NCI-H1694 (cell line): ENCODE data around the gene ENTREP1.

Experiments
- DNase-seq: peaks from one replicate; lab custom pipeline; 2025; lab: John Stamatoyannopoulos, UW

Gene ENTREP1

GRCh38 chr9:69319324-69320025 lies 5.5 kb upstream of the ENTREP1 start:
- DNase-seq: no peak

- no peak for DNase-seq
These were observed 2.8 kb upstream of the ENTREP1 start for GRCh38 chr9:69322256-69322655.

GRCh38 chr9:69323861-69324260 lies 1.2 kb upstream of the ENTREP1 start:
- no peak for DNase-seq

GRCh38 chr9:69325409-69326212 lies 596 bp downstream of the ENTREP1 start:
- DNase-seq: no peak

DNA sequence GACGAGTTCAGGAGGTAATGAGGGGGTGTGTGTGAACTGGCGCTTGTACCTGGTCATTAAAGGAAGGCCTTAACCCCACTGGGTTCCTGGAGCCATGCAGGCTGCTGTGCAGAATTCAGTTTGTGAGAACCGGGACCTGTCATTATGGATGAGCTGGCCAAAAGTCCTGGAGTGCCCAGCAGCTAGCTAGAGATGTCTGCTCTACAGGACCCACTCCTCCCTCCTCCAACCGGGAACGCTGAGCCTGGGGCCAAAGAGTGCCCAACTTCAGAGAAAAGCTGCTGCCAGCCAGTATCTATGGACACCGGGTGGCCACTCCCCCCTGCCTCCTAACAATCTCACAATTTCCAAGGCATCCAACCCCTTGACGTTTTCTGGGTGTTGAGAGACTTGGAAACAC lies 1.2 kb downstream of the ENTREP1 start:
- DNase-seq: no peak

DNA sequence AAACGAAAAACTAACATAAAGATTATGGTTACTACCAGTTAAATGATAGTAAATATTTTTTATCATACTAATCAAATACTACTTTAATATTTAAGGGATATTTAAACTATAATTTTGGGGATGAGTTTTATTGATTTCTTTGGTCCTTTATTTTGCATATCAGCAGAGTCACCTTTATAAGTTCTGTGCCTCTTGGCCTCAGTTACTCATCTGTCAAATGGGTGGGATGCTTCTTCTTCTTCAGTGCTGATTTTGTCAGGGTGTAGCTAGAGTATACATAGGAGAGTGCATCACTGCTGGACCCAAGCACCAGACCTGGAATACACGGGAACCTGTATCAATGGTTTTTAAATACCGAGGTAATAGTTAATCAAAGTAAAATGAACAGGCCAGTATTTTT lies 5.6 kb downstream of the ENTREP1 start:
- DNase-seq: no peak

- no peak for DNase-seq
These were observed 6.4 kb downstream of the ENTREP1 start for GRCh38 chr9:69331444-69331843.

DNA sequence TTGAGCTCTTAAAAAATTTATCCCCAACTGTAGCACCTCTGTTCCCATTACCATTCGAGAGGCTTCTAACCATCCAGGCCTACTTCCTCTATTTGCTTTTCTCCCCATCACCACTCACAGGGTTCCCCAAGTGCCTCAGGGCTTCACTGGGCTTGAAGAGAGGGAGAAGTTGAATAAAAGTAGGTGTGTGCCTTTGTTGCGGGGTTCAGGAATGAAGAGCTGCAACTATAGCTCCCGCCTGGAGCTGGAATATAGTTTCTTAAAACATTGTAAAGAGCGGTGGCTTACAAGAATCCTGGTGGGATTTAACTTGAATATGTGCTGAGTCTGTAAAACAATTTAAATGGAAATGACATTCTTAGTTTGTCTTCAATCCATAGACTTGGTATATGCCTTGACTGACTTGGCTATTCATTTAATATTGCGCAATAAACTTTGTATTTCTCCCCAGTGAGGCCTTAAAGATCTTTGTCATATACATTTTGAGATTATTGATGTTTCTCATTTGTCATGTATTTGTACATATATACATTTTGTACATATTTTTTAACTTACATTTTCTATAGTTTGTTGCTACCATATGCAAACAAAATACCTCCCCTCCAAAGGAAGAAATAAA lies 7.2 kb downstream of the ENTREP1 start:
- no peak for DNase-seq

DNA sequence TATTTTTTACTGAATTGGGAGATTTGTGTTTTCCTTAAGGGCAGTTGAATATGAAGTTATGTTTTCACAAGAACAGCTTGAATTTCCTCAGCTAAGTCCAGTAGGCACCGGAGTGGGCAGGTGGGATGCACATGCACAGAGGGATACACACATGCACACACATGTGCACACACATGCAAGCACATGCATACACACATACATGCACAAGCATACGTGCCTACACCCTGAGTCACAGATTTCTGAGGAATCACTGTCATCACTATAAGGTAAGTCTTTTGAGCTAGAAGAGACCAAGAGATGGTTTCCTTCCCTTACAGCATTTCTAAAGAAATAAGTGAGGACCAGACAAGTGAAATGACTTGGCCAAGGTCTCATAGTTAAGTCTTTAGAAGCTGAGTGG lies 8.7 kb downstream of the ENTREP1 start:
- no peak for DNase-seq

DNA sequence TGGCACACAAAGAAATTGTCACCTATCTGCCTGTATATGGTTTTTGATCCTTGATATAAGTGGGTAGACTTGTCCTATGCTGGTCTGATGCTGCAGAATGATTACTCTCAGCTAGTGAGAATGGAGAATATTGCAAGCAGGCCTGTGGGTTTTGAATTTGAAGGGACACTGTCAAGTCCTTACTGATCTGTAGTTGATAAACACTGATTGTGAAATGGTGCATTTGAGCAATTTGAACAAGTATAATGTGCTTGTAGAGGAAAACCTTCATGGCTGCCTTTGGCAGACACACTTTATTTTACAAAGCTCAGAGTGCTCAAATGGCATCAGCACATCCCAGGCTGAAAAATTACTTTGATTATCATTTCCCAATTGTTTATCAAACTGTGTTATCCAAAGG lies 9.3 kb downstream of the ENTREP1 start:
- DNase-seq: no peak

- no peak for DNase-seq
These were observed 14.6 kb downstream of the ENTREP1 start for GRCh38 chr9:69339620-69340019.

- DNase-seq: no peak
These were observed 15.6 kb downstream of the ENTREP1 start for GRCh38 chr9:69340631-69341030.

DNA sequence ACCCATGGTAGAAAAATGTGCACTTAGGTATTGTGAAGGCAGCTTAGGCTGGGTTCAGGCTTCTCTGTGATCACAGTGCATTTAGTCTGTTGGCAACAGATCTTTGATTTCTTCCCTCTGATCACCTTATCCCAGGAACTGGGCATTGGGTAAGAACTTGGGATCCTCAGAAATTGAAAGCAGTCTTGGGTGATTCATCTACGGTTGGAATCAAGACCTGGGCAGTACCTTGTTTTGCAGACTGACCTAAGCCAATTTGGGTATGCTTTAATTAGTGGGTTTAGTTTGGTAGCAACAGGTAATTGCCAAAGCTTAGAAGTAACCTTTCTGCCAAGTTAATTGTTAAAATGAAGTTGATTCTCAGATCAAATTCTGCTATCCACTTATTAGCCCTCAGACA lies 17.8 kb downstream of the ENTREP1 start:
- DNase-seq: no peak

DNA sequence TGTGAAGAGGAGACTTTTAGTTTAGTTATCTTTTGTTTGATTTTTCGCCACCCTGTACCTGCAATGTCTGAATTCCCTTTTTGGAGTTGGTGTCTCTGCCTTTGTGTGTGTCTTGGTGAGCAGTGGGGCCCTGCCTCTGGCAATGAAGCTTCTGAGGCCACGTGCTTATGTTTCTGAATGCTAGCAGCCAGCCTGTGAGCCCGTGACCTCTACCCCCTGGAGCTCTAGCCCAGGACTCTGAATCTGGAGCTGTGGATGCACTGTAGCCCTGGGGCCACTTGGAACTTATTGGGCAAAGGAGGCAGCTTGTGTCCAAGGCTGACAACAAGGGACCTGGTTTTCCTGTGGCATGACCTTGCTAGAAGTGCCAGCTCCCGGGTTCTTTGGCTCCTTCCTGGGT lies 19.4 kb downstream of the ENTREP1 start:
- DNase-seq: no peak

DNA sequence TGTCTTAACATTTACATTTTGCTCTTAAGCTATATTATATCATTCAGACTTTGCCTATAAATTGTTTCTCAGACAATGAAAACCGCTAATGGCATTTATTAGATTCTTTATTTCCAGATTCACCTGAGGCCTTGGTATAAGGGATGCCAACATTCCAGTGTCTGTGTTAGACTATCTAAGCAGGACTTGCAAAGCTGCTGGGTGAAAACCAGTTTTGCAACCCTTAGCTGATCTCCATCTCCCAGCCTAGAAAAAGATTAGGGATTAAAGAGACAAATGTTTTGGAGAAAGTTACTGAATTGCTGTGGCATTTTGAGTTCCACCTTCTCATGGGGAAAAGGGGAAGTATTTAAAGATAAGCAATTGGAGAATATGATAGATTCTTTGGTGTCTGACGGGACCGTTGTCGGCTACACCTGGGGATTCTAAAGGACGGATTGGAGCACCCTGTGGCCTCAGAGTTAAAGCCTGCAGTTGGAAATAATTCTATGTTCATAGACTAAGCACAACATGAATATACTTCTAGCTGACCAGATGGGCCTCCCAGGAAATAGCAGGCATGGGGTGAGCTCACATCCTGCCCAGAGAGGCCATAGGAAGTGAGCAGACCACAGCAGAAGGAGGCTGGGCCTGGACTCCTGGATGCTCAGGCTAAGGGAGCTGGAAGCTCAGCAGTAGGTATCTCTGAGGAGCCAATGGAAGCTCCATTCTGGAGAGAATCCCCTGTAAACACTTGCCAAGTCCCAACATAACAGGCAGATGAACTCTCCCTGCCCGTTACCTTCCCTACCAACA lies 21.8 kb downstream of the ENTREP1 start:
- DNase-seq: no peak

- no peak for DNase-seq
These were observed 22.6 kb downstream of the ENTREP1 start for GRCh38 chr9:69347607-69348006.

GRCh38 chr9:69351227-69351626 lies 26.2 kb downstream of the ENTREP1 start:
- no peak for DNase-seq

- no peak for DNase-seq
These were observed 30.2 kb downstream of the ENTREP1 start for GRCh38 chr9:69355232-69355631.

GRCh38 chr9:69357030-69357775 lies 32.2 kb downstream of the ENTREP1 start:
- DNase-seq: no peak

DNA sequence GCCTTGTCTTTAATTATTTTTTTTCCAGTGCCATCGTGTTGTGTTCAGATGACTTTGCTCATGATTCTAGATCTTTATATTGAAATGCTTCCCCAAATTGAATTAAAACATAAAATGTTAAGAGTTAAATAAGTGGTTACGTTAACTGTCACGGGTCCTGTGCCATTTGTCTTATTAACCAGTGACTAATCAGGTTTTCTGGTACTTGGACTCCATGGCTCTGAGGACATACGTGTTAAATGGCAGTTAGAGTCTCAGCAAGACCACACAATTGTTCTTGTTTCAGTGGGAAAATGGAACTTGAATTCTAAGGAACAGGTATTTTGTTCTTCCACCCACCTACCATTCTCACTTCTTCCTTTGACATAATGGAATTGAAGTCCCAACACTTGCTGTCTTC lies 32.8 kb downstream of the ENTREP1 start:
- no peak for DNase-seq

GRCh38 chr9:69363191-69363590 lies 38.2 kb downstream of the ENTREP1 start:
- no peak for DNase-seq
